CD8-positive, alpha-beta memory T cell (primary cell): Measurements from ENCODE around the gene KCNAB2. TPM values are rescaled to one million over a fixed set of nuclear protein-coding genes. Genes with fewer than 3 reads are reported as not detected.
"Not testable (repeated sequence)": the region's sequence is repeated elsewhere in the genome, so short reads cannot be mapped to it uniquely, and the experiment has no call there.

Source experiments
- CTCF ChIA-PET: fragments of 350-600 bp; sonication (Branson Sonifier 250); formaldehyde crosslinking; loops from one replicate; lab custom pipeline; 2021; ENCODE audit warnings: antibody characterized with exemption; lab: Charles Lee
- POLR2A ChIA-PET: fragments of 350-600 bp; sonication (Branson Sonifier 250); formaldehyde crosslinking; loops from one replicate; lab custom pipeline; 2021; ENCODE audit warnings: antibody characterized with exemption; lab: Charles Lee
- DNase-seq, 5 donors: peaks; one replicate each; pipeline versions ENCODE4 v3.0.0 to v3.0.0-alpha.2; 2020 to 2022; ENCODE audit warnings: mixed read lengths in 1 of 5
- H3K27ac ChIP-seq: one replicate; pipeline ENCODE4 v1.7.0; 2013; ENCODE audit warnings: low read depth, mild to moderate bottlenecking, low read length, moderate library complexity
- H3K27me3 ChIP-seq: 2 replicates; pipeline ENCODE4 v1.7.0; 2013; ENCODE audit warnings: low read length, mild to moderate bottlenecking; ENCODE audit not compliant: insufficient read depth, poor library complexity, severe bottlenecking
- H3K36me3 ChIP-seq: 2 replicates; pipeline ENCODE4 v1.7.0; 2013; ENCODE audit warnings: mild to moderate bottlenecking, low read length, moderate library complexity; ENCODE audit not compliant: insufficient read depth
- H3K4me1 ChIP-seq: 2 replicates; pipeline ENCODE4 v1.7.0; 2013; ENCODE audit warnings: mild to moderate bottlenecking, low read length, moderate library complexity; ENCODE audit not compliant: insufficient read depth
- H3K4me3 ChIP-seq: 2 replicates; pipeline ENCODE4 v1.7.0; 2013; ENCODE audit warnings: mild to moderate bottlenecking, low read length
- H3K9me3 ChIP-seq: 2 replicates; pipeline ENCODE4 v1.7.0; 2013; ENCODE audit warnings: mild to moderate bottlenecking, low read length
- H3K27ac Mint-ChIP-seq, 8 donors: one replicate each; pipeline ENCODE4 v1.8.0; 2020 to 2021; ENCODE audit warnings: mixed read lengths in 8 of 8, mild to moderate bottlenecking in 6 of 8, inconsistent platforms in 3 of 8, moderate library complexity in 3 of 8
- H3K27me3 Mint-ChIP-seq, 2 donors: one replicate each; pipeline ENCODE4 v1.8.0; 2020 to 2021; ENCODE audit warnings: mixed read lengths in 2 of 2, mild to moderate bottlenecking in 1 of 2, moderate library complexity in 1 of 2
- H3K36me3 Mint-ChIP-seq, 3 donors: one replicate each; pipeline ENCODE4 v1.8.0; 2020 to 2021; ENCODE audit warnings: mixed read lengths in 3 of 3, inconsistent platforms in 1 of 3, mild to moderate bottlenecking in 1 of 3
- H3K4me1 Mint-ChIP-seq, 3 donors: one replicate each; pipeline ENCODE4 v1.8.0; 2020 to 2021; ENCODE audit warnings: mixed read lengths in 3 of 3, inconsistent platforms in 1 of 3, mild to moderate bottlenecking in 1 of 3
- H3K4me3 Mint-ChIP-seq, 7 donors: one replicate each; pipeline ENCODE4 v1.8.0; 2020 to 2021; ENCODE audit warnings: mixed read lengths in 7 of 7, mild to moderate bottlenecking in 6 of 7, moderate library complexity in 4 of 7, inconsistent platforms in 2 of 7
- H3K9me3 Mint-ChIP-seq, 5 donors: one replicate each; pipeline ENCODE4 v1.8.0; 2020 to 2022; ENCODE audit warnings: mixed read lengths in 5 of 5, mild to moderate bottlenecking in 3 of 5, moderate library complexity in 2 of 5, inconsistent platforms in 1 of 5
- polyA plus RNA-seq: library from polyadenylated mRNA; unstranded; fragments of 300-500 nt; fragmentation: Illumina TruSeq; gene quantifications from one replicate; pipeline ENCODE4 v1.2.3, GENCODE V29; 2021
- total RNA-seq, 2 experiments: library from RNA; stranded (reverse); gene quantifications; one replicate each; pipeline ENCODE4 v1.2.3, GENCODE V29; 2021

The KCNAB2 gene
- total and polyA plus RNA-seq, 3 experiments from 2014 or later, result 52.6 to 171 (median 171) TPM

DNA sequence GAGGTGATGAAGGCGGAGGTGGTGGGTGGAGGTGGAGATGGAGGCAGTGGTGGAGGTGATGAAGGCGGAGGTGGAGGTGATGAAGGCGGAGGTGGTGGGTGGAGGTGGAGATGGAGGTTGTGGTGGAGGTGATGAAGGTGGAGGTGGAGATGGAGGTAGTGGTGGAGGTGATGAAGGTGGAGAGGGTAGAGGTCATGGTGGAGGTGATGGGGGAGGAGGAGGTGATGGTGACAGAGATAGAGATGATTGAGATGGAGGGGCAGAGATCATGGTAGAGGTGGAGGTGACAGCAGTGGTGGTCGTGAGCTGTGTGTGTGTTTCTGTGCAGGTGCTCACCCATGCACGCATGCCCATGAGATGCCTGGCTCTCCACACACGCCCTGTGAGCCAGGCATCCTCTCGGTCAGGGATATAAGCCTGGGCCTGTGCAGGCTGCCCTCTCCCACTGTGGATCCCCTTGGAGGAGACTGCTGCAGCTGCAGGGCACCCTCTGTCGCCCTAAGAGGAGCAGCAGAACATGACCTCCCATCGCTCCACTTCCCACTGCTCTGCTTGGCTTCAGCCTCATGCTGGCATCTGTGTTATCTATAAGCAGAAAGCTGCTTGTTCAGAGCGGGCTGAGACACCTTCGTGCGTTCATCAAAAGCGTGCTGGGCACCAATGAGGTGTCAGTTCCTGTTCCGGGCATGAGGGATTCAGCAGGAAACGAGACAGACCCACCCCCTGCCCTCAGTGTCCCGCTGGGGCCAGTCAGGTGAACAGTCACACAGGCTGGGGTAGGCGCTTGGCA lies 33.0 kb upstream of the KCNAB2 start:
- peaks cover 4% of the 10 kb centered on the region for H3K4me1 ChIP-seq
- H3K4me1 Mint-ChIP-seq, result peaks cover 10 to 33% (median 28%) of the 10 kb centered on the region in 3 donors
- POLR2A ChIA-PET, result no interaction called here
- no peaks in the 10 kb centered on the region for H3K27me3 ChIP-seq
- no peaks in the 10 kb centered on the region for H3K9me3 Mint-ChIP-seq
- CTCF ChIA-PET, result no interaction called here
- H3K27ac ChIP-seq, result no peak overlapping the region
- H3K27me3 Mint-ChIP-seq, result no peaks in the 10 kb centered on the region
- peak overlapping the region in 7 of 8 donors; percentile 54 to 88 (median 70) for H3K27ac Mint-ChIP-seq
- H3K9me3 ChIP-seq, result no peaks in the 10 kb centered on the region
- peak in 2 of 5 donors; percentile 43 to 74 for DNase-seq
- no peaks in the 10 kb centered on the region for H3K36me3 ChIP-seq
- peak overlapping the region in 3 of 7 donors; percentile 3 to 58 (median 25) for H3K4me3 Mint-ChIP-seq
- H3K4me3 ChIP-seq, result no peak overlapping the region
- peaks cover 0 to 28% (median 0%) of the 10 kb centered on the region in 3 donors for H3K36me3 Mint-ChIP-seq

GRCh38 chr1:6013491-6013890 lies 32.2 kb upstream of the KCNAB2 start:
- H3K4me3 Mint-ChIP-seq, result no peak overlapping the region
- ChIA-PET CTCF (no interaction called here), POLR2A (no interaction called here)
- H3K27me3 Mint-ChIP-seq, result no peaks in the 10 kb centered on the region
- H3K27ac Mint-ChIP-seq, result peak overlapping the region in 5 of 8 donors; percentile 50 to 93 (median 85)
- DNase-seq, result no peak
- Histone ChIP-seq H3K4me1 (peaks cover 4% of the 10 kb centered on the region), H3K27ac (no peak overlapping the region), H3K4me3 (no peak overlapping the region), H3K36me3 (no peaks in the 10 kb centered on the region), H3K27me3 (no peaks in the 10 kb centered on the region), H3K9me3 (no peaks in the 10 kb centered on the region)
- no peaks in the 10 kb centered on the region for H3K9me3 Mint-ChIP-seq
- peaks cover 0 to 26% (median 0%) of the 10 kb centered on the region in 3 donors for H3K36me3 Mint-ChIP-seq
- peaks cover 10 to 33% (median 28%) of the 10 kb centered on the region in 3 donors for H3K4me1 Mint-ChIP-seq

DNA sequence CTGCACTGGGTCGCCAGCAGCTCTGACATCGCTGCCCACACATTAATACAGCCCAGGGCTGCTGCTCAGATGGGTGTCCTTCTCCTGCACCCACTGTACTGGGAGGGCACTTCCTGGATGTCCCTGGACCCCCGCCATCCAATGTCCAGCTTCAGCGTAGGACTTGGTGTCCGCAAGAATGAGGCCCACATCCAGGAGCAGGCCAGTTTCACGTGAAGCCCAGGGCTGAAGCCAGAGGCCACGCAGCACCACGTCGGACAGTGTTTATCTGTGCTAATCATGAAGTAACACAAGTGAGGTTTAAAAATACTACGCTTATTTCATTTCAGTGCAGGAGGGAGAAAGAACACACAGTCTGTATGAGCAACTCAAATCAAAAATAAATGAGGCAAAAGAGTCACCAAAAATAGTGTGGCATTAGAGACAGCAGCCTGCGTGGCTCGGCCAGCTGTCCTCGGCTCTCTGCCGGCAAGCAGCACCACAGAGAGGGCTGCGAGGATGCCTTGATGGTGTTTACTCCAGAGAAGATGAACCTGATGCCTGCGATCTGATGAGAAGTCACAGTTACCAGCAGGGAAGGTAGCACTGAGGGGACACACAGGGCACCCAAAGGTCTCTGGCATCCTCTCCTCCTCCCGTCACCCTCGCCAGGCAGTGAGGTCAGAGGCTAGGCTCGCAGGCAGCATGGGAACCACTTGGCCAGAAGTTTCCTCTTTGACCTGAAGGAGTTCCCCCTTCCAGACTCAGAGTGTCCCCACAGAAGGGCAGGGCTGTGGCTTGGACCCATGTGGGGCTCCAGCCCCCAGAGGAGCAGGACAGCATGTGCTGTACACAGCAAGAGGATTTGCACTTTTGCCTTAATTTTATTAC lies 31.3 kb upstream of the KCNAB2 start:
- no peak overlapping the region for H3K4me3 Mint-ChIP-seq
- peaks cover 10 to 29% (median 27%) of the 10 kb centered on the region in 3 donors for H3K4me1 Mint-ChIP-seq
- Histone ChIP-seq H3K27me3 (no peaks in the 10 kb centered on the region), H3K4me3 (no peak overlapping the region), H3K36me3 (no peaks in the 10 kb centered on the region), H3K9me3 (no peaks in the 10 kb centered on the region), H3K4me1 (no peaks in the 10 kb centered on the region), H3K27ac (no peak overlapping the region)
- DNase-seq, result no peak
- H3K27ac Mint-ChIP-seq, result peak overlapping the region in 5 of 8 donors; percentile 45 to 93 (median 74)
- CTCF ChIA-PET, result no interaction called here
- peaks cover 0 to 25% (median 0%) of the 10 kb centered on the region in 3 donors for H3K36me3 Mint-ChIP-seq
- H3K27me3 Mint-ChIP-seq, result no peaks in the 10 kb centered on the region
- POLR2A ChIA-PET, result no interaction called here
- H3K9me3 Mint-ChIP-seq, result no peaks in the 10 kb centered on the region

- H3K4me1 ChIP-seq, result no peaks in the 10 kb centered on the region
- no peaks in the 10 kb centered on the region for H3K9me3 ChIP-seq
- H3K27me3 ChIP-seq, result no peaks in the 10 kb centered on the region
- H3K27ac ChIP-seq, result no peak overlapping the region
- no peaks in the 10 kb centered on the region for H3K36me3 ChIP-seq
- peaks cover 9 to 19% (median 18%) of the 10 kb centered on the region in 3 donors for H3K4me1 Mint-ChIP-seq
- peak overlapping the region in 3 of 8 donors; percentile 35 to 39 (median 38) for H3K27ac Mint-ChIP-seq
- no peaks in the 10 kb centered on the region for H3K9me3 Mint-ChIP-seq
- ChIA-PET CTCF (no interaction called here), POLR2A (no interaction called here)
- no peak overlapping the region for H3K4me3 ChIP-seq
- H3K4me3 Mint-ChIP-seq, result no peak overlapping the region
- H3K27me3 Mint-ChIP-seq, result no peaks in the 10 kb centered on the region
- H3K36me3 Mint-ChIP-seq, result peaks cover 0 to 35% (median under 1%) of the 10 kb centered on the region in 3 donors
- DNase-seq, result no peak
Observed at GRCh38 chr1:6016191-6016865, 29.4 kb upstream of the KCNAB2 start.

DNA sequence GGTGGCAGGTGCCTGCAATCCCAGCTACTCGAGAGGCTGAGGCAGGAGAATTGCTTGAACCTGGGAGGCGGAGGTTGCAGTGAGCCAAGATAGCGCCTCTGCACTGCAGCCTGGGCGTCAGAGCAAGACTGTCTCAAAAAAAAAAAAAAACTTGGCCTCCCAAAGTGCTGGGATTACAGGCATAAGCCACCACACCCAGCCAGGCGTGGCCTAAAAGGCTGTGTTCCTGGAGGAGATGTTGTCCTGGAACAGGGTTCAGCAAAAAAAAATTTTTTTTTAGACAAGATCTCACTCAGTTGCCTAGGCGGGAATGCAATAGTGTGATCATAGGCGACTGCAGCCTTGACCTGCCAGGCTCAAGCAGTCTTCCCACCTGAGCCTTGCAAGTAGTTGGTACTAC lies 28.0 kb upstream of the KCNAB2 start:
- H3K4me3 ChIP-seq, DNase-seq, H3K27me3 Mint-ChIP-seq, POLR2A ChIA-PET, H3K36me3 ChIP-seq, H3K9me3 ChIP-seq, H3K27me3 ChIP-seq, CTCF ChIA-PET, H3K4me3 Mint-ChIP-seq, H3K27ac ChIP-seq, H3K4me1 ChIP-seq, H3K9me3 Mint-ChIP-seq: not testable (repeated sequence)
- Mint-ChIP-seq H3K4me1 (peaks cover 8 to 15% (median 15%) of the 10 kb centered on the region in 3 donors), H3K36me3 (peaks cover 0 to 35% (median 5%) of the 10 kb centered on the region in 3 donors), H3K27ac (peak overlapping the region in 1 of 8 donors; percentile 14)

DNA sequence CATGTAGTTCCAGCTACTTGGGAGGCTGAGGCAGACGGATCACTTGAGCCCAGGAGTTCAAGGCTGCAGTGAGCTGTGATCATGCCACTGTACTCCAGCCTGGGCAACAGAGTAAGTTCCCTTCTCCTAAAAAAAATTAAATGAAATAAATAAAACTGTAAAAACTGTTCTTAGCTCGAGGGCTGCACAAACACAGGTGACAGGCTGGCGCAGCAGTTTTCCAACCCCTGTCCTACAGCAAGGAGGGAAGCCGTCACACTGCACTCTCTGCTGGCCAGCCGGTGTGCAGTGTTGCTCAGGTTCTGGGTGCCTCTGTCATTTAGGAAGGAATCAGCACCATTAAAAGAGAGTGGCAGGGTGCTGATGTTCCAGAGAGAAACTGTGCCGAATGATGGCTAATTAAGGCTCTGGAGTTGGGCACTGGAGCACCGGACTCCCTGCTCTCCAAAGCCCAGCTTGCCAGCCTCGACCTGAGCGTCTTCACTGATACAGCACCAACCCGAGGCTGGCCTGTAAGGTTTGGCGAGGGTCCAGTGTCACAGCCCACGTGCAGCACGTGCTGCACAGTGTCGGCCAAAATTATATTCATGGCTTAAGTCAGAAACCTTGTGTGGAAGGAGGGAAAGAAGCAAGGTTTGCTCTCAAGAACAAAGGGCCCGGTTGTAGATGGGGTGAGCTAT lies 26.4 kb upstream of the KCNAB2 start:
- POLR2A ChIA-PET, result no interaction called here
- Histone ChIP-seq H3K4me3 (no peak overlapping the region), H3K36me3 (no peaks in the 10 kb centered on the region), H3K27me3 (no peaks in the 10 kb centered on the region), H3K9me3 (no peaks in the 10 kb centered on the region), H3K27ac (no peak overlapping the region), H3K4me1 (no peaks in the 10 kb centered on the region)
- H3K36me3 Mint-ChIP-seq, result peaks cover 0 to 22% (median 5%) of the 10 kb centered on the region in 3 donors
- H3K27me3 Mint-ChIP-seq, result no peaks in the 10 kb centered on the region
- H3K4me1 Mint-ChIP-seq, result peaks cover 5% of the 10 kb centered on the region in 3 donors
- CTCF ChIA-PET, result no interaction called here
- DNase-seq, result no peak
- no peak overlapping the region for H3K4me3 Mint-ChIP-seq
- no peaks in the 10 kb centered on the region for H3K9me3 Mint-ChIP-seq
- H3K27ac Mint-ChIP-seq, result peak overlapping the region in 1 of 8 donors; percentile 24

GRCh38 chr1:6022193-6022592 lies 23.5 kb upstream of the KCNAB2 start:
- H3K36me3 Mint-ChIP-seq, result peaks cover 0 to 16% (median 5%) of the 10 kb centered on the region in 3 donors
- Histone ChIP-seq H3K4me3 (no peak overlapping the region), H3K9me3 (no peaks in the 10 kb centered on the region), H3K4me1 (peaks cover 20% of the 10 kb centered on the region), H3K27ac (no peak overlapping the region), H3K36me3 (no peaks in the 10 kb centered on the region), H3K27me3 (no peaks in the 10 kb centered on the region)
- peak overlapping the region in 2 of 8 donors; percentile 49 to 52 for H3K27ac Mint-ChIP-seq
- H3K4me1 Mint-ChIP-seq, result peaks cover 14 to 27% (median 19%) of the 10 kb centered on the region in 3 donors
- H3K27me3 Mint-ChIP-seq, result no peaks in the 10 kb centered on the region
- DNase-seq, result no peak
- CTCF ChIA-PET, result no interaction called here
- POLR2A ChIA-PET, result no interaction called here
- H3K4me3 Mint-ChIP-seq, result peak overlapping the region in 1 of 7 donors; percentile 68
- peaks cover 0 to 3% (median 0%) of the 10 kb centered on the region in 5 donors for H3K9me3 Mint-ChIP-seq
